Kidney (tissue), 14 donors: ENCODE results near the gene ROBO4. TPM values are rescaled to one million over a fixed set of nuclear protein-coding genes. Genes with fewer than 3 reads are reported as not detected.

Experiments used
- DNase-seq, 5 donors: peaks; one replicate each; pipeline ENCODE4 v3.0.0-alpha.2; 2013 to 2020
- FAIRE-seq: peaks from 2 replicates; lab custom pipeline; 2012; peaks lifted over from hg19 to GRCh38; lab: Jason Lieb, UNC
- H3K27ac ChIP-seq, 2 donors: one replicate each; pipeline ENCODE4 v1.7.0; 2013; ENCODE audit warnings: low read depth in 2 of 2, low read length in 2 of 2, inconsistent platforms in 1 of 2
- H3K27me3 ChIP-seq: one replicate; pipeline ENCODE4 v1.7.1; 2013; ENCODE audit warnings: low read length, inconsistent platforms; ENCODE audit not compliant: control insufficient read depth, insufficient read depth
- H3K36me3 ChIP-seq, 3 donors: one replicate each; pipeline versions ENCODE4 v1.7.0 to v1.7.1; 2013; ENCODE audit warnings: low read length in 3 of 3, control low read depth in 1 of 3, inconsistent platforms in 1 of 3; ENCODE audit not compliant: insufficient read depth in 3 of 3, control insufficient read depth in 2 of 3
- H3K4me1 ChIP-seq, 3 donors: one replicate each; pipeline versions ENCODE4 v1.7.0 to v1.7.1; 2013; ENCODE audit warnings: low read length in 3 of 3, inconsistent platforms in 1 of 3, low read depth in 1 of 3; ENCODE audit not compliant: control insufficient read depth in 2 of 3, insufficient read depth in 2 of 3
- H3K4me3 ChIP-seq, 3 donors: one replicate each; pipeline versions ENCODE4 v1.7.0 to v1.8.1; 2013; ENCODE audit warnings: low read length in 3 of 3, control low read depth in 1 of 3, inconsistent platforms in 1 of 3
- H3K9ac ChIP-seq, 3 donors: one replicate each; pipeline versions ENCODE4 v1.7.0 to v1.7.1; 2013; ENCODE audit warnings: low read length in 3 of 3, control low read depth in 1 of 3, inconsistent platforms in 1 of 3
- H3K9me3 ChIP-seq, 3 donors: one replicate each; pipeline versions ENCODE4 v1.7.0 to v1.7.1; 2013; ENCODE audit warnings: low read length in 3 of 3, control low read depth in 1 of 3, inconsistent platforms in 1 of 3; ENCODE audit not compliant: control insufficient read depth in 2 of 3, insufficient read depth in 1 of 3
- intact Hi-C: fragments of 100-400 bp; cut with DNase I; formaldehyde crosslinking; loops from one replicate; pipeline ENCODE4 v1.11.1; 2022
- polyA plus RNA-seq: library from polyadenylated mRNA; stranded (reverse); fragments of 350-450 nt; fragmentation: Illumina TruSeq; extraction: RNeasy Lipid Tissue Mini Kit (QIAGEN cat#74804); gene quantifications from one replicate; pipeline ENCODE4 v1.2.3, GENCODE V29; 2014; ENCODE audit warnings: low read depth, low replicate concordance; ENCODE audit not compliant: insufficient read depth
- total RNA-seq: library from RNA; stranded (reverse); fragmentation: NEBNext Ultra II Directional; extraction: Animal tissue kit (Norgen Biotek cat#: 25700); gene quantifications from one replicate; pipeline ENCODE4 v1.2.1, GENCODE V29; 2021
- TF ChIP-seq, protein P1 (sequence below): IDR thresholded peaks from 3 replicates; pipeline ENCODE4 v1.5.1; 2012; ENCODE audit warnings: mild to moderate bottlenecking, moderate library complexity, borderline replicate concordance; ENCODE audit not compliant: insufficient read depth; ENCODE audit errors: extremely low read depth
- donor health status: control.
- donor health status: control.
- donor health status: control.
- donor health status: control.
- donor health status: control.
- donor health status: DM: yes; HTN: yes; CAD: no.
- donor health status: Normal renal cell carcinoma (clear cell type).

ROBO4 gene
- total and polyA plus RNA-seq, 2 donors from 2014 or later: 12.8 to 29.5 TPM

DNA sequence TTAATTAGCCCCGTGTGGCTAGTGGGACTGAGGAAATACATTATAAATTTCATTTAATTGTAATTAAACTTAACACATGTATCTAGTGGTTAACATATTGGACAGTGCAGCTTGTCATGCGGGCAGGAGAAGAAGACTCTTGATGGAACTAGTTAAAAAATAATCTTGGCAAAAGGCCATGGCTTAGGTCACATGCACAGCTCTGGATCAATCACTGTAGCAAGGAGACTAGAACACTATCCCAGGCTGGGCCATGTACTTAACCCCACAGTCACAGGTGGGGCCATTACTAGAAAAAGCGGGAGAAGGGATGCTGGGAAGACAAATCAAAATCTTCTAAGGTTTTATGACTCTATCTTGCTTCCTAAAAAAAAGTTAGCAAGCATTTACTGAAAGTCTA is 46.9 kb upstream of the ROBO4 start:
- intact Hi-C loops: no loop called here
- no peaks in the 10 kb centered on the region for H3K36me3 ChIP-seq
- no peak overlapping the region for H3K9ac ChIP-seq
- H3K27ac ChIP-seq: no peak overlapping the region
- no peak overlapping the region for H3K4me3 ChIP-seq
- no peak for DNase-seq
- no peaks in the 10 kb centered on the region for H3K4me1 ChIP-seq
- no peaks in the 10 kb centered on the region for H3K27me3 ChIP-seq
- no peak for FAIRE-seq
- no peaks in the 10 kb centered on the region for H3K9me3 ChIP-seq
- TF ChIP-seq, protein P1, sequence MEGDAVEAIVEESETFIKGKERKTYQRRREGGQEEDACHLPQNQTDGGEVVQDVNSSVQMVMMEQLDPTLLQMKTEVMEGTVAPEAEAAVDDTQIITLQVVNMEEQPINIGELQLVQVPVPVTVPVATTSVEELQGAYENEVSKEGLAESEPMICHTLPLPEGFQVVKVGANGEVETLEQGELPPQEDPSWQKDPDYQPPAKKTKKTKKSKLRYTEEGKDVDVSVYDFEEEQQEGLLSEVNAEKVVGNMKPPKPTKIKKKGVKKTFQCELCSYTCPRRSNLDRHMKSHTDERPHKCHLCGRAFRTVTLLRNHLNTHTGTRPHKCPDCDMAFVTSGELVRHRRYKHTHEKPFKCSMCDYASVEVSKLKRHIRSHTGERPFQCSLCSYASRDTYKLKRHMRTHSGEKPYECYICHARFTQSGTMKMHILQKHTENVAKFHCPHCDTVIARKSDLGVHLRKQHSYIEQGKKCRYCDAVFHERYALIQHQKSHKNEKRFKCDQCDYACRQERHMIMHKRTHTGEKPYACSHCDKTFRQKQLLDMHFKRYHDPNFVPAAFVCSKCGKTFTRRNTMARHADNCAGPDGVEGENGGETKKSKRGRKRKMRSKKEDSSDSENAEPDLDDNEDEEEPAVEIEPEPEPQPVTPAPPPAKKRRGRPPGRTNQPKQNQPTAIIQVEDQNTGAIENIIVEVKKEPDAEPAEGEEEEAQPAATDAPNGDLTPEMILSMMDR: no peak

DNA sequence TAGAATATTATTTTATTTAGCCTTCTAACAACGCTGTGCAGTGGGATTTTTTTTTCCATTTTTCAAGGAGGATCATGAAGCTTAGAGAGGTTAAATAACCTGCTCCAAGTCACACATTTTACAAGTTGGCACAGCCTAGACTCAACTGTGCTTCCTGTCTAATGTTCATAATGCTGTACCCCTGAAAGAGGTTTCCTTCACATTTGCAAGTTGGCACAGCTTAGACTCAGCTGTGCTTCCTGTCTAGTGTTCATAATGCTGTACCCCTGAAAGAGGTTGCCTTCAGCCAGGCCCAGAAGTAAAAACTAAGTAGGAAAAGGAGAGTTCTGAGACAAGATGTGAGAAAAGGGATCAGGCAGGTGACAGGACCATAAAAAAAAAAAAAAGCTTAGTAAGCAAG is 46.1 kb upstream of the ROBO4 start:
- Histone ChIP-seq H3K9me3 (no peaks in the 10 kb centered on the region), H3K27me3 (no peaks in the 10 kb centered on the region), H3K36me3 (no peaks in the 10 kb centered on the region), H3K4me3 (no peak overlapping the region), H3K27ac (no peak overlapping the region), H3K4me1 (no peaks in the 10 kb centered on the region), H3K9ac (no peak overlapping the region)
- intact Hi-C loops: no loop called here
- FAIRE-seq (no peak), DNase-seq (no peak)
- TF ChIP-seq, protein P1: no peak

DNA sequence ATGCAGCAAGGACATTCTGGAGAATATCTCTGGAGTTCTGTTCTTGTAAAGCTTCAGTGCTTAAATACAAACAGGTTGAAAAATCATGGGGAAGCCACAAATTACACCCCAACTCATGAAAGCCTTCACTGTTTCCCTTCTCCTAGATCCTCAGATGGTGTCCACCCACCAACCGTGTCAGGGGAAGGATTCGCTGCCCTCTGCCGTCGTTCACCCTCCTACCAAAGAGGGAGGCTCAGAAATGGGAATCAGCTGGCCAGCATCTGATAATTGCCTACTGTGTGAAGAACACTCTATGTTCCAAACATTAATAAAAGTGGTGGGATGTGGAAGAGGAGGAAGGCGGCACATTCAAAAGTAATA is 45.6 kb upstream of the ROBO4 start:
- intact Hi-C loops: no loop called here
- no peaks in the 10 kb centered on the region for H3K27me3 ChIP-seq
- H3K27ac ChIP-seq: no peak overlapping the region
- FAIRE-seq (no peak), DNase-seq (no peak)
- no peak overlapping the region for H3K9ac ChIP-seq
- H3K4me1 ChIP-seq: no peaks in the 10 kb centered on the region
- no peaks in the 10 kb centered on the region for H3K36me3 ChIP-seq
- no peaks in the 10 kb centered on the region for H3K9me3 ChIP-seq
- H3K4me3 ChIP-seq: no peak overlapping the region
- TF ChIP-seq, protein P1: no peak
